Adrenal gland (tissue), 5 donors: ENCODE results near the gene ITPKA.

Source experiments
- POLR2A ChIP-seq, 2 donors: fragments of 450-650 bp; IDR thresholded peaks; one replicate each; pipeline ENCODE4 v1.6.1; 2017; ENCODE audit warnings: antibody characterized with exemption in 2 of 2, mild to moderate bottlenecking in 2 of 2, moderate library complexity in 1 of 2
- TF ChIP-seq, protein P1 (sequence below), 6 experiments: fragments of 450-650 bp in 4 of 6; fragments of 200-600 bp in 2 of 6; sonication (generic) in 1 of 6; IDR thresholded peaks; 1 replicate in 5 of 6; 2 replicates in 1 of 6; pipeline versions ENCODE4 v1.5.1 to v1.8.0; 2016 to 2021; ENCODE audit warnings: antibody characterized with exemption in 6 of 6, mild to moderate bottlenecking in 2 of 6, moderate library complexity in 1 of 6
- donor health status: DM: no; HTN: no; CAD: no.

DNA sequence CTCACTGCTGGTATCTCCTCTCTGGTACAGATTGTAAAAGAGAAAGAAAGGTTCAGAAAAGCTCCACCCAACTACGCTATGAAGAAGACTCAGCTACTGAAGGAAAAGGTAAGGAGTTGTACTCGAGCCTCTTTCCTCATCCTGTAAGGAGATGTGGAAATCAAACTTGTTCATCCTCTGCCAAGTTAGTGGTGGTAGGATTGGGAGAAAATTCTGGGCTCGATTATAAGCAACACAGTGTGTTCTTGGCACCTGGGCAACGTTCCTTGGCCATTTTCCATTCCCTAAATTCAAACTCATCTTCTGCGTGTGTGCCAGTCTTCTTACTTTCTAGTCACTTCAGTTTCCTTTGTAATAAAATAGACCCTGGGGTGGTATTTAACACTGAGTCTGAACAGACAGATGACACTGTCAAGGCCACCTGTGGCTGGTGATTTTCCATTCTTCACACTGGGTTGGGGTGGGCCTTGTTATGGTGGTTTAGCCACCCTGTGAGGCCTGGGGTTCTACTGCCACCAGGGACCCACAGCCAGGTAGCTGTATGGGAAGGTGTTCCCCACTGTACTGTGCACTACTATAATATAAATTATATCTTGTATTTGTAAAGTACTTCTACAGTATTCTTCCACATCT lies 17.1 kb upstream of the ITPKA start:
- TF ChIP-seq, protein P1, sequence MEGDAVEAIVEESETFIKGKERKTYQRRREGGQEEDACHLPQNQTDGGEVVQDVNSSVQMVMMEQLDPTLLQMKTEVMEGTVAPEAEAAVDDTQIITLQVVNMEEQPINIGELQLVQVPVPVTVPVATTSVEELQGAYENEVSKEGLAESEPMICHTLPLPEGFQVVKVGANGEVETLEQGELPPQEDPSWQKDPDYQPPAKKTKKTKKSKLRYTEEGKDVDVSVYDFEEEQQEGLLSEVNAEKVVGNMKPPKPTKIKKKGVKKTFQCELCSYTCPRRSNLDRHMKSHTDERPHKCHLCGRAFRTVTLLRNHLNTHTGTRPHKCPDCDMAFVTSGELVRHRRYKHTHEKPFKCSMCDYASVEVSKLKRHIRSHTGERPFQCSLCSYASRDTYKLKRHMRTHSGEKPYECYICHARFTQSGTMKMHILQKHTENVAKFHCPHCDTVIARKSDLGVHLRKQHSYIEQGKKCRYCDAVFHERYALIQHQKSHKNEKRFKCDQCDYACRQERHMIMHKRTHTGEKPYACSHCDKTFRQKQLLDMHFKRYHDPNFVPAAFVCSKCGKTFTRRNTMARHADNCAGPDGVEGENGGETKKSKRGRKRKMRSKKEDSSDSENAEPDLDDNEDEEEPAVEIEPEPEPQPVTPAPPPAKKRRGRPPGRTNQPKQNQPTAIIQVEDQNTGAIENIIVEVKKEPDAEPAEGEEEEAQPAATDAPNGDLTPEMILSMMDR (IDR thresholded peaks at IDR 0.05), result no peak
- no peak for TF ChIP-seq POLR2A (IDR thresholded peaks at IDR 0.05)
